H1 (cell line): ENCODE measurements around the gene LDLRAP1. TPM values are rescaled to one million over a fixed set of nuclear protein-coding genes. Genes with fewer than 3 reads are reported as not detected.

Experiments used
- CTCF ChIA-PET: fragments of 300-600 bp; sonication (Branson Sonifier 250); formaldehyde crosslinking; loops from one replicate; lab custom pipeline; 2021; ENCODE audit not compliant: partially characterized antibody; lab: Charles Lee
- POLR2A ChIA-PET: fragments of 300-600 bp; sonication (Branson Sonifier 250); formaldehyde crosslinking; loops from one replicate; lab custom pipeline; 2021; ENCODE audit warnings: inconsistent platforms; ENCODE audit not compliant: partially characterized antibody; lab: Charles Lee
- DNase-seq, 2 experiments: peaks; one replicate each; pipeline versions ENCODE4 v3.0.0 to v3.0.0-alpha.2; 2010 to 2022; ENCODE audit warnings: low spot score in 2 of 2, low read depth in 1 of 2, mixed read lengths in 1 of 2
- FAIRE-seq: peaks from 2 replicates; lab custom pipeline; 2011; peaks lifted over from hg19 to GRCh38; lab: Jason Lieb, UNC
- H2AFZ ChIP-seq: 2 replicates; pipeline ENCODE4 v1.8.1; 2012; ENCODE audit warnings: low read length, inconsistent platforms
- H2AK5ac ChIP-seq: 2 replicates; pipeline ENCODE4 v1.6.1; 2013; ENCODE audit warnings: low read depth, low read length
- H2BK120ac ChIP-seq: replicated peaks from 2 replicates; pipeline ENCODE3; 2013; ENCODE audit warnings: low read depth, low read length, inconsistent platforms
- H2BK12ac ChIP-seq: 2 replicates; pipeline ENCODE4 v1.6.1; 2013; ENCODE audit warnings: low read depth, low read length
- H2BK15ac ChIP-seq: 2 replicates; pipeline ENCODE4 v1.6.1; 2013; ENCODE audit warnings: low read length
- H2BK20ac ChIP-seq: 2 replicates; pipeline ENCODE4 v1.6.1; 2013; ENCODE audit warnings: low read length
- H2BK5ac ChIP-seq: 2 replicates; pipeline ENCODE4 v1.6.1; 2013; ENCODE audit warnings: low read depth, low read length
- H3K14ac ChIP-seq: 2 replicates; pipeline ENCODE4 v1.6.1; 2013; ENCODE audit warnings: inconsistent platforms; ENCODE audit not compliant: insufficient read length
- H3K18ac ChIP-seq: 2 replicates; pipeline ENCODE4 v1.6.1; 2013; ENCODE audit warnings: low read length; ENCODE audit errors: extremely low read depth
- H3K23ac ChIP-seq: 2 replicates; pipeline ENCODE4 v1.6.1; 2013; ENCODE audit warnings: inconsistent platforms; ENCODE audit not compliant: insufficient read length
- H3K23me2 ChIP-seq: 2 replicates; pipeline ENCODE4 v1.6.1; 2013; ENCODE audit warnings: low read depth, low read length
- H3K27ac ChIP-seq: 2 replicates; pipeline ENCODE4 v1.6.1; 2011; ENCODE audit warnings: low read depth, low read length, inconsistent platforms
- H3K27me3 ChIP-seq, 4 experiments: replicated peaks in 1 of 4; 1 replicate in 1 of 4; 2 replicates in 3 of 4; pipeline versions ENCODE4 v1.6.1 to v1.8.1; 2011 to 2013; ENCODE audit warnings: low read length in 3 of 4, mild to moderate bottlenecking in 3 of 4, inconsistent platforms in 2 of 4, mixed read lengths in 2 of 4, moderate library complexity in 1 of 4; ENCODE audit not compliant: control insufficient read depth in 3 of 4, insufficient read depth in 3 of 4; ENCODE audit errors: extremely low read depth in 1 of 4
- H3K36me3 ChIP-seq, 4 experiments: 2 replicates each; pipeline versions ENCODE4 v1.6.1 to v1.8.1; 2011 to 2013; ENCODE audit warnings: mild to moderate bottlenecking in 4 of 4, low read length in 3 of 4, moderate library complexity in 2 of 4, control low read depth in 1 of 4, inconsistent platforms in 1 of 4; ENCODE audit not compliant: insufficient read depth in 4 of 4, control insufficient read depth in 2 of 4
- H3K4ac ChIP-seq: replicated peaks from 2 replicates; pipeline ENCODE3; 2013; ENCODE audit warnings: low read length, low read depth, mixed read lengths, inconsistent platforms; ENCODE audit not compliant: insufficient read length
- H3K4me1 ChIP-seq, 4 experiments: replicated peaks in 1 of 4; 1 replicate in 1 of 4; 2 replicates in 3 of 4; pipeline versions ENCODE4 v1.6.1 to v1.8.1; 2011 to 2013; ENCODE audit warnings: low read length in 3 of 4, inconsistent platforms in 2 of 4, mixed read lengths in 1 of 4; ENCODE audit not compliant: insufficient read depth in 4 of 4, control insufficient read depth in 3 of 4
- H3K4me2 ChIP-seq, 2 experiments: 2 replicates each; pipeline versions ENCODE4 v1.6.1 to v1.8.1; 2011 to 2013; ENCODE audit warnings: low read depth in 2 of 2, low read length in 2 of 2, control low read depth in 1 of 2, inconsistent platforms in 1 of 2, mild to moderate bottlenecking in 1 of 2; ENCODE audit not compliant: insufficient read depth in 1 of 2
- H3K4me3 ChIP-seq, 4 experiments: fragments of 200-600, 300-600 bp in 1 of 4; sonication (generic), shearing (Covaris generic), sonication (Bioruptor Twin) in 1 of 4; 2 replicates each; pipeline versions ENCODE4 v1.5.1 to v1.8.1; 2011 to 2016; ENCODE audit warnings: low read length in 4 of 4, low read depth in 3 of 4, control low read depth in 2 of 4, inconsistent platforms in 2 of 4, mild to moderate bottlenecking in 2 of 4, mixed read lengths in 1 of 4, moderate library complexity in 1 of 4; ENCODE audit not compliant: insufficient read depth in 2 of 4; ENCODE audit errors: extremely low read depth in 1 of 4
- H3K56ac ChIP-seq: replicated peaks from 2 replicates; pipeline ENCODE3; 2013; ENCODE audit warnings: low read depth, mild to moderate bottlenecking, mixed read lengths, low read length, inconsistent platforms; ENCODE audit not compliant: insufficient read length
- H3K79me1 ChIP-seq: 2 replicates; pipeline ENCODE4 v1.6.1; 2013; ENCODE audit warnings: low read depth, low read length, control low read depth
- H3K79me2 ChIP-seq, 2 experiments: 2 replicates each; pipeline versions ENCODE4 v1.6.1 to v1.8.1; 2012 to 2013; ENCODE audit warnings: low read length in 2 of 2, mild to moderate bottlenecking in 2 of 2, inconsistent platforms in 1 of 2; ENCODE audit not compliant: insufficient read depth in 2 of 2, control insufficient read depth in 1 of 2
- H3K9ac ChIP-seq, 4 experiments: replicated peaks in 1 of 4; 1 replicate in 1 of 4; 2 replicates in 3 of 4; pipeline versions ENCODE4 v1.6.1 to v1.8.1; 2011 to 2013; ENCODE audit warnings: low read depth in 3 of 4, low read length in 3 of 4, control low read depth in 2 of 4, mild to moderate bottlenecking in 2 of 4, moderate library complexity in 2 of 4, inconsistent platforms in 1 of 4; ENCODE audit errors: extremely low read depth in 1 of 4
- H3K9me3 ChIP-seq, 2 experiments: 2 replicates each; pipeline versions ENCODE4 v1.6.1 to v1.8.1; 2012 to 2013; ENCODE audit warnings: mild to moderate bottlenecking in 2 of 2, moderate library complexity in 2 of 2, control low read depth in 1 of 2, inconsistent platforms in 1 of 2, low read depth in 1 of 2, low read length in 1 of 2, mixed read lengths in 1 of 2; ENCODE audit not compliant: insufficient read depth in 2 of 2
- H4K20me1 ChIP-seq, 2 experiments: replicated peaks in 1 of 2; 2 replicates each; pipeline versions ENCODE3 to v1.8.1; 2011 to 2013; ENCODE audit warnings: inconsistent platforms in 2 of 2, low read length in 2 of 2, mild to moderate bottlenecking in 1 of 2; ENCODE audit not compliant: insufficient read depth in 2 of 2, control insufficient read depth in 1 of 2
- H4K5ac ChIP-seq: 2 replicates; pipeline ENCODE4 v1.6.1; 2013; ENCODE audit warnings: low read length, low read depth, mixed read lengths, inconsistent platforms; ENCODE audit not compliant: insufficient read length
- H4K8ac ChIP-seq: 2 replicates; pipeline ENCODE4 v1.8.0; 2013; ENCODE audit warnings: mild to moderate bottlenecking, moderate library complexity, low read length, inconsistent platforms; ENCODE audit not compliant: insufficient read depth; ENCODE audit errors: extremely low read depth
- H4K91ac ChIP-seq: replicated peaks from 2 replicates; pipeline ENCODE3; 2013; ENCODE audit warnings: low read length, mixed read lengths, inconsistent platforms; ENCODE audit not compliant: insufficient read length
- HDAC6 ChIP-seq: IDR thresholded peaks from one replicate; pipeline ENCODE4 v1.7.1; 2012; ENCODE audit warnings: low read depth, mild to moderate bottlenecking, inconsistent platforms, low read length, moderate library complexity
- PHF8 ChIP-seq: fragments of 200-600 bp; sonication (generic); conservative IDR thresholded peaks from 2 replicates; pipeline ENCODE4 v1.7.1; 2012; ENCODE audit warnings: low read depth, mild to moderate bottlenecking, inconsistent platforms, low read length, moderate library complexity
- SUZ12 ChIP-seq: fragments of 200-600 bp; sonication (generic); IDR thresholded peaks from 2 replicates; pipeline ENCODE4 v1.6.1; 2012; ENCODE audit warnings: mild to moderate bottlenecking, inconsistent platforms, low read length, moderate library complexity, mixed read lengths
- WGBS, 2 experiments: shearing (Covaris generic) in 1 of 2; methylation state at CpG; one replicate each; pipeline versions ENCODE4 v1.1.6 to v1.1.7; 2013 to 2015; ENCODE audit warnings: low lambda C conversion rate in 2 of 2, mixed read lengths in 2 of 2, inconsistent platforms in 1 of 2, low coverage in 1 of 2, missing lambda C conversion rate in 1 of 2; ENCODE audit not compliant: insufficient replicate concordance in 2 of 2, insufficient coverage in 1 of 2, insufficient read length in 1 of 2; ENCODE audit errors: extremely low coverage in 1 of 2, missing lambda C conversion rate in 1 of 2; 5-methylcytosine and 5-hydroxymethylcytosine counted together
- polyA plus RNA-seq, 7 experiments: library from polyadenylated mRNA; depleted of rRNA in 3 of 7; stranded (reverse) in 5 of 7; unstranded in 2 of 7; fragments of >200 nt in 5 of 7; fragments of 200-250 nt in 2 of 7; gene quantifications; 1 replicate in 5 of 7; 2 replicates in 1 of 7; 4 replicates in 1 of 7; pipeline versions ENCODE4 v1.2.1 to v1.2.3, GENCODE V29; 2011 to 2013; ENCODE audit warnings: missing spikeins in 2 of 7, mixed read lengths in 2 of 7
- total RNA-seq: library from RNA; stranded (reverse); fragmentation: NEBNext Ultra II Directional; extraction: Animal tissue kit (Norgen Biotek cat#: 25700); gene quantifications from 2 replicates; pipeline ENCODE4 v1.2.1, GENCODE V29; 2021

Gene LDLRAP1
- total and polyA plus RNA-seq, 2 of the 8 experiments (the other 6 are each of a cell fraction or from before 2014, with no cell fraction given) = 12.8 to 13.2 TPM

DNA sequence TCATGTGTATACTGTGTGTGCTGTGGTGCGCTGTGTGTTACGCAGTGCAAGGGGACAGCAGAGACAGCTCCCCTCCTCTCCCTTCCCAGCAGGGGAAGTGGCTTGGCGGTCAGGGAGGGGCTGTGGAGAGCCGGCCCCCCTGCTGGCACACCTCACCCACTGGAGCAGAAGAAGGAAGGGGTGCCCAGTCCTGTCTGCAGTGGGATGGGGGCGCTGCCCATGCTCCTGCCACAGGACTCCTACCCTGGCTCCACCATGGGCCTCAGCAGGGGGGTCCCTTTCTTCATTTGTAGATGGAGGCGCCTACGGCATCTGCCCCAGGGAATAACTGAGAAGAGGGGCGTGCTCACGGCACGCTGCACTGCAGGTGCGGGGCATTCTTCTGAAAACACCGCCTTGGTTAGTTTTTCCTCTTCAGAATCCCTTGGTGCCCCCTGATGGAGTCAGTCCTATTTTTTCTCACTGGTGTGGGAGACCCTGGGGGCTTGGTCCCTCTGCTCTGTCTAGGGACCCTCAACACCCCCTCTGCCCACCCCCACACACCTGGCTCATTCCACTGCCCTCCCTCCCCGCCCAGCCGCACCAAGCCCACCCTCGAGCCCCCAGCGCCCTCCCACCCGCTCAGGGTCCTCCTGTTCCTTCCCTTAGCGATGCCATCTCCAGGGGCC, 13.8 kb upstream of the LDLRAP1 start:
- FAIRE-seq = no peak
- no peak overlapping the region for H3K23ac ChIP-seq
- CTCF ChIA-PET = interaction anchor here (1.2 to 1.4 kb wide), 2 partner anchors 11 to 26 kb away, joined by 6 to 8 read pairs; no protein-coding TSS in a partner anchor

More for the DNA sequence above, 13.8 kb upstream of the LDLRAP1 start:
- TF ChIP-seq HDAC6 (no peak), PHF8 (no peak), SUZ12 (no peak)
- Histone ChIP-seq H3K9ac (no peak overlapping the region), H2AFZ (no peak overlapping the region), H3K36me3 (no peaks in the 10 kb centered on the region), H3K4me3 (no peak overlapping the region), H3K4me2 (no peak overlapping the region), H2BK5ac (no peak overlapping the region), H3K79me2 (no peaks in the 10 kb centered on the region), H2BK20ac (no peak overlapping the region), H3K4me1 (peaks cover 0 to 5% (median 0%) of the 10 kb centered on the region in 4 experiments; a peak in 3 of 7 replicates), H4K8ac (no peak overlapping the region), H2BK15ac (peak overlapping the region; percentile 92), H3K4ac (no peak overlapping the region), H2BK120ac (no peak overlapping the region), H3K27me3 (no peaks in the 10 kb centered on the region; a peak in 1 of 7 replicates), H4K5ac (no peak overlapping the region), H2BK12ac (peak overlapping the region; percentile 72; the same call in 1 of the 2 replicates), H2AK5ac (peak overlapping the region; percentile 20; the same call in 1 of the 2 replicates), H3K56ac (peak overlapping the region; percentile 94), H3K18ac (no peak overlapping the region), H3K23me2 (peaks cover 4% of the 10 kb centered on the region), H3K14ac (no peak overlapping the region), H3K9me3 (peaks cover 0 to 5% of the 10 kb centered on the region in 2 experiments; a peak in 1 of 4 replicates), H4K91ac (no peak overlapping the region), H4K20me1 (peaks cover 0 to 3% of the 10 kb centered on the region in 2 experiments), H3K79me1 (no peaks in the 10 kb centered on the region), H3K27ac (no peak overlapping the region)
- POLR2A ChIA-PET = interaction anchor here (1.2 to 1.6 kb wide), 2 partner anchors 10 to 23 kb away, joined by 5 to 6 read pairs; no protein-coding TSS in a partner anchor
- 81% methylated on average over 12 of the region's 18 CpGs; no CpG with 5 or more reads in 1 of the 2 experiments for WGBS, 2 experiments
- DNase-seq = no peak
